MM.1S (cell line): Measurements from ENCODE around the gene GRN.
"Not testable (repeated sequence)": the region's sequence is repeated elsewhere in the genome, so short reads cannot be mapped to it uniquely, and the experiment has no call there.

Source experiments
- CTCF ChIP-seq: fragments of 300-600 bp; sonication (generic); IDR thresholded peaks from 2 replicates; pipeline ENCODE4 v1.5.1; 2016; ENCODE audit warnings: antibody characterized with exemption, low read length, mixed read lengths
- EZH2 ChIP-seq: fragments of 300-600 bp; sonication (generic); optimal IDR thresholded peaks from 2 replicates; pipeline ENCODE3; 2017; ENCODE audit warnings: low read depth, mild to moderate bottlenecking, antibody characterized with exemption, low read length, mixed read lengths
- EZH2phosphoT487 ChIP-seq: fragments of 300-600 bp; sonication (generic); IDR thresholded peaks from 2 replicates; pipeline ENCODE4 v1.6.1; 2018; ENCODE audit warnings: antibody characterized with exemption, low read length

GRCh38 chr17:44394112-44394511 is 49.0 kb downstream of the GRN start:
- not testable (repeated sequence) for TF ChIP-seq EZH2, CTCF, EZH2phosphoT487
